ENCODE results near the gene NDOR1.

Gene NDOR1

DNA sequence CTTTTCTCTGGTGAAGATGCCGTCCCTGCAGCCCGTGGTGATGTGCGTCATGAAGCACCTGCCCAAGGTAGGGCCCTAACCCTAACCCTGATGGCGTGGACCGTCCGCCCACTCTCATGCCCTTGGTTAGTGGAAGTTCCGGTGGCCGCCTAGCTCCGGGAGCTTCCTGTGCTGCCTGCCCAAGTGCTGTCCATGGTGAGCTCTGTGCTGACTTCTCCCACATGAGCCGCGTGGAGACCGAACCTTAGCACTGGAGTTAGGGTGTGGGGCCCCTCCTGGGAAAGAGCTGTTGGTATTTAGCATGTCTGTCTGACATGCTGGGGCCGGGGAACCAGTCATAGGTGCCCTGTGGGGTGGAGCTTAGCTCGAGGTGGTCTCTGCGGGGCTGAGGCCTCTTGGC lies 50.9 kb downstream of the NDOR1 start:
- TF ChIP-seq CTCF (IDR thresholded peaks at IDR 0.05), result no peak

- TF ChIP-seq CTCF (IDR thresholded peaks at IDR 0.05), result no peak
These were observed 51.4 kb downstream of the NDOR1 start for GRCh38 chr9:137256856-137257255.

GRCh38 chr9:137262173-137262908 lies 56.8 kb downstream of the NDOR1 start:
- TF ChIP-seq CTCF (IDR thresholded peaks at IDR 0.05), result peak; percentile 54

DNA sequence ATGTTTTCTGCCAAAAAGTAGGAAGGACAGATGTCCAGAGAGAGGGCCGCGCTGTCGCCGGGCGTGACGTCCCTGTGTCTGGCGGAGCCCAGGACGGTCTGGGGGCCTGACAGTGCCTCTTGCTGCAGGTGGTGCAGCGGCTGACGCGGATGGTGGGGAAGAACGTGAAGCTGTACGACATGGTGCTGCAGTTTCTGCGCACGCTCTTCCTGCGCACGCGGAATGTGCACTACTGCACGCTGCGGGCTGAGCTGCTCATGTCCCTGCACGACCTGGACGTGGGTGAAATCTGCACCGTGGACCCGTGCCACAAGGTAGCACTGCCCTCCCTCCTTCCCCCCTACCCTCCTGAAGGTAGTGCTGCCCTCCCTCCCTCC lies 57.4 kb downstream of the NDOR1 start:
- TF ChIP-seq CTCF (IDR thresholded peaks at IDR 0.05), result no peak

GRCh38 chr9:137263506-137263905 lies 58.0 kb downstream of the NDOR1 start:
- TF ChIP-seq CTCF (IDR thresholded peaks at IDR 0.05), result no peak

GRCh38 chr9:137264067-137264466 lies 58.6 kb downstream of the NDOR1 start:
- TF ChIP-seq CTCF (IDR thresholded peaks at IDR 0.05), result no peak

DNA sequence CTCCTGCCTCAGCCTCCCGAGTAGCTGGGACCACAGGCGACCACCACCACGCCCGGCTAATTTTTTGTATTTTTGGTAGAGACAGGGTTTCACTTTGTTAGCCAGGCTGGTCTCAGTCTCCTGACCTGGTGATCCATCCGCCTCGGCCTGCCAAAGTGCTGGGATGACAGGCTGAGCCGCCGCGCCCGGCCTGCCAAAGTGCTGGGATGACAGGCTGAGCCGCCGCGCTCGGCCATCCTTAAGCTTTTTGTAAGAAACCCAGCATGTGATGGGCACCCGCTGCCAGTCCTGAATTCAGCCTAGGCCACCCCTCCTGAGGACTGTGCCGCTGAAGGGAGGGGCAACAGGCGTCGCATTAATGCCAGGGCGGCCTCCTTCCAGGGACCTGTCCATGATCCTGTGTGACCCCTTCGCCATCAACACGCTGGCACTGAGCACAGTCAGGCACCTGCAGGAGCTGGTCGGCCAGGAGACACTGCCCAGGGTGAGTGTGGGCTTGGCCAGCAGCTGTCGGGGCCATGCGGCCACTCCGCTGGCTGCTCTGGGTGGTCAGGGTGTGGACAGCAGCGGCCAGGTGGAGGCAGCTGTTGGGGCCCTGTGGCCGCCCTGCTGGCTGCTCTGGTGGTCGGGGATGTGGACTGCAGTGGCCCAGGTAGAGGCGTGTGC lies 60.1 kb downstream of the NDOR1 start:
- TF ChIP-seq CTCF (IDR thresholded peaks at IDR 0.05), result no peak

All from LNCAP (cell line).